Measurements from ENCODE around the gene GPR156.
A peak's percentile ranks its signal among the peaks of the same experiment; 100 is the strongest.
"Not testable (repeated sequence)": the region's sequence is repeated elsewhere in the genome, so short reads cannot be mapped to it uniquely, and the experiment has no call there.

GPR156 gene

DNA sequence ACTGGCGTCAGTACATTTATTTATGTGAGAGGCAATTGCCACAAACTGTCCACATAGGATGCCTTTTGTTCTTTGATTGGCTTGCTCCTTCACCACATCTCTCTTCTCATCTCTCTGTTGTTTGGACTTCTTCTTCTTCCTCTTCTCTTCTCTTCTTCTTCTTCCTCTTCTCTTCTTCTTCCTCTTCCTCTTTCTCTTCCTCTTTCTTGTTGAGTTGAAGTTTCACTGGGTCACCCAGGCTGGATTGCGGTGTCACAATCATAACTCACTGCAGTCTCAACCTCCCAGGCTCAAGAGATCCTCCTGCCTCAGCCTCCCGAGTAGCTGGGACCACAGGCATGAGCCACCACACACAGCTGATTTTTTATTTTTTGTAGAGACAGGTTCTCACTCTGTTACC is 123.1 kb downstream of the GPR156 start:
- no peak for DNase-seq (ENCODE audit: low read depth in 2 of 2)

DNA sequence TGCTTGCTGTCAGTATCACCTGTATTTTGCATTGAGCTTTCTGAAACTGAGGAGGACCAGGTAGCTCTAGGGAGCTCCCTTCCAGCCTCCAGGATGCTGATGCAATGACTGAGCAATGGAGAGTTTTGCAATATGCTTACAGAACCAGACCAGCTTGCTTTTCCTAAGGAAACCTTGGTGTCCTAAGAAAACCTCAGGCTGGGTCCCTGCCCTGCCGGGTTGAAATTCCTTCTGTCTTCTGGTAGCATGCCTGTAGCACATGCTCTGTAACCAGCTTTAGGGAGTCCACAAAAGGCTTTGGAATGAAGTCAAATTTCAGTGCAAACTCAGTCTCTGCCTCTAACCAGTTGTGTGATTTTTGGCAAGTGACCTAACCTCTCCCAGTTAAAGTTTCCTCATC is 125.0 kb downstream of the GPR156 start:
- DNase-seq (ENCODE audit: low read depth in 2 of 2) = no peak

GRCh38 chr3:120157681-120158080 is 127.3 kb downstream of the GPR156 start:
- no peak for DNase-seq (ENCODE audit: low read depth in 2 of 2)

- DNase-seq (ENCODE audit: low read depth in 2 of 2) = no peak
Measured at GRCh38 chr3:120157113-120157512, 127.9 kb downstream of the GPR156 start.

- DNase-seq (ENCODE audit: low read depth in 2 of 2) = no peak
Measured at GRCh38 chr3:120156699-120157098, 128.3 kb downstream of the GPR156 start.

- DNase-seq (ENCODE audit: low read depth in 2 of 2) = not testable (repeated sequence)
Measured at GRCh38 chr3:120155694-120156093, 129.3 kb downstream of the GPR156 start.

DNA sequence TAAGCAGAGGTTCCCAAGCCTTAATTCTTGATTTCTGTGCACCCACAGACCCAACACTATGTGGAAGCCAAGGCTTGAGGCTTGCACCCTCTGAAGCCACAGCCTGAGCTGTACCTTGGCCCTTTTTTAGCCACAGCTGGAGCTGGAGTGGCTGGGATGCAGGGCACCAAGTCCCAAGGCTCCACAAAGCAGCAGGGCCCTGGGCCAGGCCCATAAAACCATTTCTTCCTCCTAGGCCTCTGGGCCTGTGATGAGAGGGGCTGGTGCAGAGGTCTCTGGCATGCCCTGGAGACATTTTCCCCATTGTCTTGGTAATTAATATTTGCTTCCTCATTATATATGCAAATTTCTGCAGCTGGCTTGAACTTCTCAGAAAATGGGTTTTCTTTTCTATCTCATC is 129.9 kb downstream of the GPR156 start:
- DNase-seq (ENCODE audit: low read depth in 2 of 2) = no peak

GRCh38 chr3:120153294-120153693 is 131.7 kb downstream of the GPR156 start:
- DNase-seq (ENCODE audit: low read depth in 2 of 2) = no peak

GRCh38 chr3:120151791-120152190 is 133.2 kb downstream of the GPR156 start:
- DNase-seq (ENCODE audit: low read depth in 2 of 2) = no peak

DNA sequence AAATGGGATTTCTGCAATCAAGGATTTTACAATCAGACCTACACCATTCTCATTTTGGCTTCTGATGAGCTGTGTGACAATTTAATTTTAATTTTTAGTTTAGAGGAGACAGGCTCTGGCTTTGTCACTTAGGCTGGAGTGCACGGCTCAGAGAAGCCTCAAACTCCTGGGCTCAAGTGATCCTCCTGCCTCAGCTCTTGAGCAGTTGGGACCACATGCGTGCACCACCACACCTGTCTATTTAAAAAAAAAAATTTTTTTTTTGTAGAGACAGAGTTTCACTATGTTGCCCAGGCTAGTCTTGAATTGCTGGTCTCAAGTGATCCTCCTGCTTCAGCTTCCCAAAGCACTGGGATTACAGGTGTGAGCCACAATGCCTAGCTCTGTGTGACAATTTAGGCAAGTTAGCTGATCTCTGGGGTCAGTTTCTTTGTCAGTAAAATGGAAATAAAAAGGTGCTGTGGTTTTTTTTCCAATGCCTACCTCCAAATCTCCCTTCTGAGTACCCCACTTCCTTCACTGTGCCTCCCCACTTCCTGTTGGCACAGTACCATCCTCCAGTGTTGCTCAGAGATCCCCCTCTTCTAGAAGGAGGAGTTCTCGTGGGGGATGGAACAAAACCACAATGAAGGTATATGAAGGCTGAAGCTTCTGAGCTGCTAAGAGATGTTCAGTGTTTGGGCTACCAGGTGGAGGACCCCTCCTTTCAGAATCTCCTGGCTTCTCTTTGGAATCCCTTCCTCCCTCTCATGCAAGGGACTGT is 136.7 kb downstream of the GPR156 start:
- DNase-seq (ENCODE audit: low read depth in 2 of 2) = no peak

DNA sequence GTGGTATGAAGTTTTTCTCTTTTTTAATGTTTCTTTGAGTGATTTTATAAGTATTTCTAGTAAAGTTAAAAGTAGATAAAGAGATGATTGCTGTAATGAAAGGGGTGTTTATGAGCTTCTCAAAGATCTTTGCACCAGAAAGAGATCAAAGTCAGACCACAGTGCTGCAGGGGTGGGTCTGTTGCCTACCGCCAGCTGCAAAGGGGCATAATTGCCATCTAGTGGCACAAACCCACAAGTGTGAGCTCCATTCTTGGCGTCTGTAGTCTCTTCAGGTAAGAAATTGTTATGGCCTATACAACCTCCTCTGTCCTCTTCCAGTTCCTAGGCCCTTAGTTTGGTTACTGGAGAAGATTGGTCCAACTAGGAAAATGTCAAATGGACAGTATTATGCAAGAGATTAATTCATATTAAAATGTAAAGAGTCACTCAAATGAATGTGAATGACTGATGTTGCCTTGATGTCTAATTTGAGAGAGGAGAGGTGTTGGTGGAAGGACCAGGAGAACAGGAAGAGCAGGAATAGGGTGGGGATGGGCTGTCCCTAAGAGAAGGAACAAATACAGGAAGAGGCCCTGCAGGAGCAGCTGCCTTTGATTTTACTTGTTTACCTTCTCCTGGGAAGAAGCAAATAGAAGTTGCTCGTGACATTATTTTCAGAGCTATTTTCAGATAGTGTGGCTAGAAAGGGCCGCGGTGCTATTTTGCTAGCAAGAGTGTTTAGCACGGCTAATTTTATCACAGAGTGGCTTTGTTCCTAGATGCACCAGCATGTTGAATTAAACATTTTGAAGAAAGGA is 137.8 kb downstream of the GPR156 start:
- DNase-seq (ENCODE audit: low read depth in 2 of 2) = peak; percentile 22

DNA sequence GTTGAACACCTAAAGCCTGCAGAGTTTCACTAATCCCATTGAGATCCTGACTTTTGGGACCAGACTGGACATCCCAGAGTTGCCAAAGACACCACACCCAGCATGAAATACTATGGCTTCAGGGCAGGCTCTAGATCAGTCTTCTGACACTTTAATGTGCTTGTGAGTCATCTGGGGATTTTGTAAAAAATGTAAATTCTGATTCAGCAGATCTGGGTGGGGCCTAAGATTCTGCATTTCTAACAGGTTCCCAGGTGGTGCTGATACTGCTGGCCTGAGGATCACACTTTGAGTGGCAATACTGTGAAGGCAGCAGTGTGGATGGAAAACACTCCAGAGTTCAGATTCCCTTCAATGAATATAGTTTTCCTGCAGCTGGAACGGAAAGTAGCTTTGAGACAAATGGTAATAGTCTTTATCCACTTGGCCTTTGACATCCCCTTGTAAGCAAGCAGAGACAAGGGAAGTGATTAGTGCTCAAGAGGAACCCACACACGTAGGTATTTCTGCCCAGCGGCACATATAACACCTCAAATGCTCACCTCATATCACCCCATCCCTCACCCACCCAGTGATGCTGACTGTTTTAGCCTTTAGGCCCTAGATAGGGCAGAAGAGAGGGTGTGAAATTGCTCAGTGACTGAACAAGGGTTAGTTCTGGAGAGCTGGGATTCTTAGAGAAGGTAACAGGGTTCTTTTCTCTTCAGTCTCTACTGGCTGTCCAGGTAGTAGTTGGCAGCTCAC is 139.3 kb downstream of the GPR156 start:
- no peak for DNase-seq (ENCODE audit: low read depth in 2 of 2)

DNA sequence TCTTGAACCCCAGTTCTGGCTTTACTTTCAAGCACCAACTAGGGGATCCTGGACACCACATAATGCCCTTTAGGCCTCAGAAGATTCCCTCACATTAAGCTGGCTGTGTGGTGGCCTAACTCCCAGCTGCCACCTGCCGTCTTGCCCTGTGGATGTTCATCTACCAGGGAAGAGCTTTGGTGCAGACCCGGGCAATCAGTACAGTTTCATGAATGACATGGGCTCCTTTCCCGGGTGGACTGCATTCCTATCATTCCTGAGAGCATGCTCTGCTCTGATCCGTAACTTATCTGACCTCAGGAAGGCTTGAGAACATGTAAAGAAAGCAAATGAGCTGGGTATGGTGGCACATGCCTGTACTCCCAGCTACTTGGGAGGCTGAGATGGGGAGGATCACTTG is 140.8 kb downstream of the GPR156 start:
- no peak for DNase-seq (ENCODE audit: low read depth in 2 of 2)

GRCh38 chr3:120143676-120144075 is 141.3 kb downstream of the GPR156 start:
- no peak for DNase-seq (ENCODE audit: low read depth in 2 of 2)

- no peak for DNase-seq (ENCODE audit: low read depth in 2 of 2)
Measured at GRCh38 chr3:120142236-120142635, 142.8 kb downstream of the GPR156 start.

DNA sequence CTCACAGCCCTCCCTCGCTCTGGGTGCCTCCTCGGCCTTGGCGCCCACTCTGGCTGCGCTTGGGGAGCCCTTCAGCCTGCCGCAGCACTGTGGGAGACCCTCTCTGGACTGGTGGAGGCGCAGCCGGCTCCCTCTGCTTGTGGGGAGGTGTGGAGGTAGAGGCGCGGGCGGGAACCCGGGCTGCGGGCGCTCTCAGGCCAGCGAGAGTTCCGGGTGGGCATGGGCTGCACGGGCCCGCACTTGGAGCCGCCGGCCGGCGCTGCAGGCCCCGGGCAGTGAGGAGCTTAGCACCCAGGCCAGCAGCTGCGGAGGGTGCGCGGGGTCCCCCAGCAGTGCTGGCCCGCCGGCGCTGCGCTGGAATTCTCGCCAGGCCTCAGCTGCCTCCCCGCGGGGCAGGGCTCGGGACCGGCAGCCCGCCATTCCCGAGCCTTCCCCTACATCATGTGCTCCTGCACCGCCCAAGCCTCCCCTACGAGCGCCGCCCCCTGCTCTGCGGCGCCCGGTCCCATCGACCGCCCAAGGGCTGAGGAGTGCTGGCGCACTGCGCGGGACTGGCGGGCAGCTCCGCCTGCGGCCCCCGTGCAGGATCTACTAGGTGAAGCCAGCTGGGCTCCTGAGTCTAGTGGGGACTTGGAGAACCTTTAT is 144.8 kb downstream of the GPR156 start:
- no peak for DNase-seq (ENCODE audit: low read depth in 2 of 2)

DNA sequence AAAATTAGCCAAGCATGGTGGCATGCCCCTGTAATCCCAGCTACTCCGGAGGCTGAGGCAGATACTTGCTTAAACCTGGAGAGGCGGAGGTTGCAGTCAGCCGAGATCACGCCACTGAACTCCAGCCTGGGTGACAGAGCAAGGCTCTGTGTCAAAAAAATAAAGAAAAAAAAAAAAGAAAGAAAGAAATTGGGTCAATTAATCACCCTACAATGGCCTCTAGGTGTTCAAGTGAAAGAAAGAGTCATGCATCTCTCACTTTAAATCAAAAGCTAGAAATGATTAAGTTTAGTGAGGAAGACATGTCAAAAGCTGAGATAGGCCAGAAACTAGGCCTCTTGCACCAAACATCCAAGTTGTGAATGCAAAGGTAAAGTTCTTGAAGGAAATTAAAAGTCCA is 145.9 kb downstream of the GPR156 start:
- DNase-seq (ENCODE audit: low read depth in 2 of 2) = no peak

DNA sequence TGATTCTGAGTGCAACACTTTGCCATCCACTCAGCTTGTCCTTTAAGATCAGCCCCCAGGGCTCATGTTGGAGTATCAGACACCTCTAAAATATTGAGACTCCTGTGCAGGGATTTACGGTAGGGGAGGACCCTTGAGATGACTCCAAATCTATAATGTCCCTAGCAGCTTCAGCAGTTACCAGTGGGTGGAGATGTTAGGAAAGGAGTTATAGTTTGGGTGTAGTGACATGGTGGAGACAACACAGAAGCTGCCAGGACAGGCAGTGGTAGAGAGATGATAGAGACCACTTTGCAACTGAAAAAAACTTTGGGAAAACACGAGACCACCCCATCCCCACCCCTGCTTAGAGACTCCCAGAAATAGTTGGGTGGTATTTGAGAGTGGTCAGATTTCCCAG is 147.5 kb downstream of the GPR156 start:
- no peak for DNase-seq (ENCODE audit: low read depth in 2 of 2)

DNA sequence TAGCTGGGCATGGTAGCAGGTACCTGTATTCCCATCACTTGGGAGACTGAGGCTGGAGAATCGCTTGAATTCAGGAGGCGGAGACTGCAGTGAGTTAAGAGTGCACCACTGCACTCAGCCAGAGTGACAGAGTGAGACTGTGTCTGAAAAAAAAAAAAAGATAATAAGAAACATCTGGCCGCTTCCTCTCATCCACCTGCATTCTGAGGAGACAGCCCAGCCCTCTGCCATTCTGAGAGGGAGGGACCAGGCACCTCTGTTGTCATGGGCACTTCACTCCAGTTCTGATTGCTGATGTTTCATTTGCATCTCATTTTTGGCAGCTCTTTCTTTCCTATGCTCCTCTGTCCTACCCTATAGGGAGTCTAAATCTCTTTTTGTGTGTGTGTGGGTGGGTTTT is 154.4 kb downstream of the GPR156 start:
- DNase-seq (ENCODE audit: low read depth in 2 of 2) = no peak

DNA sequence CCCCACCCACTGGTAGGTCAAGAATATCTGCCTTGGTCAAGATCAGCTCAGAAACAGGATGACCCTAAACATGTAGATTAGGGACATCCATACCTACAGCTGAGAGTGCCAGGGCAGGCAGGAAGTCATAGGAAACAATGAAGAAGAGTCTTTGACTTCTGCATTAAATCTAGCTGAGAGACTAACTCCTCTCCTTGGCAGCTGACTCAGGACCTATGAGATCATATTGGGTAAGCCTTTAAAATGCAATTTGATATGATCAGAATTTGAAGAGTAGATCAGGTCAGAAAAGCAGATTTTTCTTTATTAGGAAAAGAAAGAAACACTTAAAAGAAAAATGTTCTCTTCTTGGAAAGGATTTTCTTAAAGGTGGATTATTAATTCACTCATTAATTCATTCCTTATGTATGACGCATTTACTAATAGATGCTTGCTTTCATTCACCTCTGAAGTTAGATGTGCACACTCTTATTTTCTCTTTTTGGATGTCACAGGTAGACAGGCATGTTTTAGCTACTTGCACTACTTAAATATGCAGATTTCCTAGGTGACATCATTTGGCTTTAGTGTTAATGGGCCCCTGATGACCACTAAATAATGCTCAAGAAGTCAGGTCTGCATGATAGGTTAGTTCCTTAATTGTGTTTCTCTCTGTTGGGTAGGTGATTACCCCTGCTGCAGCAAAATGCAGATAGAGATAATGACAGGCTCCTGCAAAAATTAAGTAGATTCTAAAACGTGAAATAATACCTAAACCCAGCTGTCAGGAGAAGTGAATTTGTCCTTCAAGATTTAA is 155.1 kb downstream of the GPR156 start:
- DNase-seq (ENCODE audit: low read depth in 2 of 2) = no peak

DNA sequence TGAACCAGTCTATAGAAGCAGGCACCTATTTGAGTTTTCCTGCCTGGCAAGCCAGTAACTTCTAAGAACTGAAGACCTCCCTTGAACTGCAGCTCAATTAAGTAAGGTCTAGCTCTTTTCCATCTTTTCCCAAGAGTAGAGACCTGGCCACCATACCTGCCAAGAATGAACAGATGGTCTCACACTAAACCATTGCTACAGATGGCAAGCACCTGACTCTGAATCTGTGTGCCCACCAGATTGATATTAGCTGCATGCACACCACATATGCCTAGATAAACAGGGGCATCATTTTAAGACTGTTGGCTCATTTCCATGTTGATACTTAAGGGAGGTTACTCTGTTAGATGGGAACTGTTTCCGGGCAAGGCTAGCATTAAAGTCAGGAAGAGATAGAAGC is 156.0 kb downstream of the GPR156 start:
- DNase-seq (ENCODE audit: low read depth in 2 of 2) = no peak
